Spleen (tissue), 7 donors: ENCODE data around the gene RGS6.

ENCODE experiments used
- POLR2AphosphoS5 ChIP-seq, 3 donors: sonication (generic); formaldehyde crosslinking; IDR thresholded peaks; one replicate each; pipeline ENCODE4 v1.5.1; 2017; ENCODE audit warnings: antibody characterized with exemption in 3 of 3
- TF ChIP-seq, protein P1 (sequence below), 11 experiments: fragments of 200-600 bp in 7 of 11; fragments of 450-650 bp in 4 of 11; sonication (generic) in 4 of 11; IDR thresholded peaks in 8 of 11; conservative IDR thresholded peaks in 3 of 11; 1 replicate in 7 of 11; 2 replicates in 4 of 11; pipeline versions ENCODE4 v1.4.0 to v1.8.0; 2016 to 2021; ENCODE audit warnings: antibody characterized with exemption in 11 of 11, inconsistent platforms in 4 of 11, mild to moderate bottlenecking in 1 of 11
- donor health status: DM: no; HTN: no; CAD: no; lungs with moderate emphysema.
- donor health status: DM: no; HTN: no; CAD: no.
- donor health status: DM: no; HTN: no; CAD: no.

GRCh38 chr14:71933001-71933587, 865 bp downstream of the RGS6 start:
- TF ChIP-seq, protein P1, sequence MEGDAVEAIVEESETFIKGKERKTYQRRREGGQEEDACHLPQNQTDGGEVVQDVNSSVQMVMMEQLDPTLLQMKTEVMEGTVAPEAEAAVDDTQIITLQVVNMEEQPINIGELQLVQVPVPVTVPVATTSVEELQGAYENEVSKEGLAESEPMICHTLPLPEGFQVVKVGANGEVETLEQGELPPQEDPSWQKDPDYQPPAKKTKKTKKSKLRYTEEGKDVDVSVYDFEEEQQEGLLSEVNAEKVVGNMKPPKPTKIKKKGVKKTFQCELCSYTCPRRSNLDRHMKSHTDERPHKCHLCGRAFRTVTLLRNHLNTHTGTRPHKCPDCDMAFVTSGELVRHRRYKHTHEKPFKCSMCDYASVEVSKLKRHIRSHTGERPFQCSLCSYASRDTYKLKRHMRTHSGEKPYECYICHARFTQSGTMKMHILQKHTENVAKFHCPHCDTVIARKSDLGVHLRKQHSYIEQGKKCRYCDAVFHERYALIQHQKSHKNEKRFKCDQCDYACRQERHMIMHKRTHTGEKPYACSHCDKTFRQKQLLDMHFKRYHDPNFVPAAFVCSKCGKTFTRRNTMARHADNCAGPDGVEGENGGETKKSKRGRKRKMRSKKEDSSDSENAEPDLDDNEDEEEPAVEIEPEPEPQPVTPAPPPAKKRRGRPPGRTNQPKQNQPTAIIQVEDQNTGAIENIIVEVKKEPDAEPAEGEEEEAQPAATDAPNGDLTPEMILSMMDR (IDR thresholded peaks at IDR 0.05 in 8 of 11, conservative IDR thresholded peaks at IDR 0.05 in 3 of 11) = no peak
- no peak for TF ChIP-seq POLR2AphosphoS5 (IDR thresholded peaks at IDR 0.05)
